ENCODE results near the gene SGK1.

DNA sequence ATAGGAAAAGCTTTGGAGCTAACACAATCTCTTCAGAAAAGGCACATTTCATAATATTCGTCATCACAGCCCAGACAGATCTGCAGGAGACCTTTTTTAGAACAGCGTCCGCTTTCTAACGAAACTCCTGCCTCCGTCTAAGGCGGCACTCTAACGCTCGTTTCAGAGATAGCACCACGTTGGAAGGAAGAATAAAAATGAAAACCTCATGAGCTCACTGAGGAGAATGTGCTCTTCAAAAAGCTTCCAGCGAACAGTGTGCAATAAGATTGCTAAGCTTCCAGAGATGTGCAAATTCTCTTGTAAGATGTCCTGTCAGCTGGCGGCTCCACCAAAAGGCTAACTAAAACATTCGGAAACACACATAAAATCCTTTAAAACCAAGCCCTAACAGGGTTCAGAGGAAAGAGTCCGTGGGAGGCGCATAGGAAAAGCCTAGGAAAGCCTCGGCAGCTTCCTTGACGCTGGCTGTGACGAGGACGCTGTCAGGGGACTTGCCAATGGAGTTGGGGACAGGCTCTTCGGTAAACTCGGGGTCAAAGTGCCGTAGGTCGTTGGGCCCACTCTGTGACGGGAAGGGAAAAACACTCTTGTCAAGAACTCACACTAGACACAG lies 147.9 kb downstream of the SGK1 start:
- TF ChIP-seq POLR2A (IDR thresholded peaks at IDR 0.05; ENCODE audit: low read depth, low read length) (no peak), POLR2AphosphoS5 (IDR thresholded peaks at IDR 0.05; ENCODE audit: low read depth, low read length) (no peak), TAF1 (IDR thresholded peaks at IDR 0.05; ENCODE audit: low read depth, low read length) (no peak), SPI1 (IDR thresholded peaks at IDR 0.05; ENCODE audit: low read depth, low read length) (no peak)
